Tibial artery (tissue), 4 donors: ENCODE results near the gene ADARB1.

Experiments used
- DNase-seq, 2 donors: peaks; one replicate each; pipeline ENCODE4 v3.0.0-alpha.2; 2019
- H3K27ac ChIP-seq, 2 donors: fragments of 200-600 bp; sonication (generic) in 1 of 2; 1 replicate in 1 of 2; 2 replicates in 1 of 2; pipeline ENCODE4 v1.5.1; 2018 to 2019; ENCODE audit warnings: mild to moderate bottlenecking in 1 of 2
- H3K27me3 ChIP-seq, 2 donors: fragments of 200-600 bp; sonication (generic) in 1 of 2; one replicate each; pipeline versions ENCODE4 v1.5.1 to v1.6.0; 2016 to 2019
- H3K36me3 ChIP-seq, 3 donors: fragments of 200-600 bp; sonication (generic) in 2 of 3; one replicate each; pipeline ENCODE4 v1.5.1; 2016 to 2019; ENCODE audit warnings: mild to moderate bottlenecking in 2 of 3
- H3K4me1 ChIP-seq, 4 donors: fragments of 200-600 bp; sonication (generic) in 2 of 4; 1 replicate in 3 of 4; 2 replicates in 1 of 4; pipeline ENCODE4 v1.5.1; 2016 to 2019
- H3K4me3 ChIP-seq, 2 donors: fragments of 200-600 bp; sonication (generic) in 1 of 2; 1 replicate in 1 of 2; 2 replicates in 1 of 2; pipeline ENCODE4 v1.5.1; 2018 to 2019; ENCODE audit warnings: mild to moderate bottlenecking in 2 of 2
- H3K9me3 ChIP-seq, 3 donors: fragments of 200-600 bp; sonication (generic) in 1 of 3; one replicate each; pipeline ENCODE4 v1.5.1; 2016 to 2019
- CTCF ChIP-seq, 2 experiments: fragments of 200-600 bp in 1 of 2; fragments of 450-650 bp in 1 of 2; IDR thresholded peaks; one replicate each; pipeline ENCODE4 v1.5.1; 2017 to 2019; ENCODE audit warnings: antibody characterized with exemption in 2 of 2, mild to moderate bottlenecking in 1 of 2, moderate library complexity in 1 of 2
- intact Hi-C: fragments of 100-400 bp; cut with DNase I; formaldehyde crosslinking; loops from one replicate; pipeline ENCODE4 v1.15.0; 2023; ENCODE audit warnings: low total_unique reads

The ADARB1 gene

GRCh38 chr21:45060089-45060488, 14.3 kb upstream of the ADARB1 start:
- no peaks in the 10 kb centered on the region for H3K9me3 ChIP-seq
- TF ChIP-seq CTCF (IDR thresholded peaks at IDR 0.05), result no peak
- peak in 1 of 2 donors; percentile 64 for DNase-seq
- H3K4me3 ChIP-seq, result no peak overlapping the region
- peaks cover 0 to 53% (median 20%) of the 10 kb centered on the region in 4 donors for H3K4me1 ChIP-seq
- H3K27ac ChIP-seq, result peak overlapping the region in 1 of 2 donors; percentile 3
- intact Hi-C loops, result no loop called here
- H3K36me3 ChIP-seq, result no peaks in the 10 kb centered on the region
- H3K27me3 ChIP-seq, result no peaks in the 10 kb centered on the region

- no peak for TF ChIP-seq CTCF (IDR thresholded peaks at IDR 0.05)
- Histone ChIP-seq H3K27ac (peak overlapping the region in 1 of 2 donors; percentile 3), H3K9me3 (no peaks in the 10 kb centered on the region), H3K27me3 (no peaks in the 10 kb centered on the region), H3K36me3 (no peaks in the 10 kb centered on the region), H3K4me3 (no peak overlapping the region), H3K4me1 (peaks cover 0 to 50% (median 17%) of the 10 kb centered on the region in 4 donors)
- no peak for DNase-seq
- intact Hi-C loops, result no loop called here
These were observed 13.6 kb upstream of the ADARB1 start for GRCh38 chr21:45060675-45061311.

- Histone ChIP-seq H3K4me3 (no peak overlapping the region), H3K9me3 (no peaks in the 10 kb centered on the region), H3K4me1 (peaks cover 0 to 54% (median 13%) of the 10 kb centered on the region in 4 donors), H3K27me3 (no peaks in the 10 kb centered on the region), H3K36me3 (no peaks in the 10 kb centered on the region), H3K27ac (peak overlapping the region; percentile 74 to 85)
- no peak for TF ChIP-seq CTCF (IDR thresholded peaks at IDR 0.05)
- DNase-seq, result no peak
- intact Hi-C loops, result no loop called here
These were observed 10.3 kb upstream of the ADARB1 start for GRCh38 chr21:45064091-45064490.

GRCh38 chr21:45064618-45065399, 9.6 kb upstream of the ADARB1 start:
- Histone ChIP-seq H3K27ac (peak overlapping the region; percentile 74 to 85), H3K4me1 (peaks cover 0 to 54% (median 13%) of the 10 kb centered on the region in 4 donors), H3K27me3 (no peaks in the 10 kb centered on the region)

More at GRCh38 chr21:45064618-45065399, 9.6 kb upstream of the ADARB1 start:
- no peak overlapping the region for H3K4me3 ChIP-seq
- intact Hi-C loops, result no loop called here
- no peaks in the 10 kb centered on the region for H3K36me3 ChIP-seq
- no peak for TF ChIP-seq CTCF (IDR thresholded peaks at IDR 0.05)
- DNase-seq, result peak in 1 of 2 donors; percentile 73
- no peaks in the 10 kb centered on the region for H3K9me3 ChIP-seq
